ENCODE results near the gene PRKCI. TPM values are rescaled to one million over a fixed set of nuclear protein-coding genes. Genes with fewer than 3 reads are reported as not detected.

The PRKCI gene
- total and polyA plus RNA-seq, 2 donors (not counting 1 experiment from before 2014, with no cell fraction given) = 1.8 to 11.1 TPM

- Histone ChIP-seq H3K4me3 (ENCODE audit: control extremely low read depth in 1 of 5, extremely low read depth in 1 of 5, insufficient read depth in 1 of 5, low read depth in 2 of 5, low read length in 4 of 5) (peak overlapping the region in 1 of 5 experiments; percentile 1), H3K9me3 (ENCODE audit: control extremely low read depth in 1 of 3, control insufficient read depth in 2 of 3, insufficient read depth in 1 of 3, low read length in 2 of 3) (no peaks in the 10 kb centered on the region), H3K79me2 (ENCODE audit: control insufficient read depth, insufficient read depth, low read length) (no peaks in the 10 kb centered on the region), H4K20me1 (ENCODE audit: control insufficient read depth, insufficient read depth, low read length, poor library complexity, severe bottlenecking) (no peaks in the 10 kb centered on the region), H3K4me2 (replicated peaks; ENCODE audit: low read depth, low read length, poor library complexity, severe bottlenecking) (peak overlapping the region; percentile 47), H3K36me3 (replicated peaks in 1 of 2; ENCODE audit: control extremely low read depth in 1 of 2, control insufficient read depth in 1 of 2, extremely low read depth in 1 of 2, insufficient read depth in 2 of 2, low read length in 1 of 2) (no peaks in the 10 kb centered on the region), H3K4me1 (ENCODE audit: control insufficient read depth in 2 of 2, insufficient read depth in 2 of 2, low read length in 2 of 2) (peaks cover 7 to 12% of the 10 kb centered on the region in 2 donors), H3K27me3 (replicated peaks in 1 of 4; ENCODE audit: control extremely low read depth in 1 of 4, control insufficient read depth in 3 of 4, insufficient read depth in 4 of 4, low read length in 3 of 4) (no peaks in the 10 kb centered on the region), H3K9ac (ENCODE audit: low read length) (peak overlapping the region; percentile 9), H2AFZ (ENCODE audit: insufficient read depth, low read depth, low read length, poor library complexity, severe bottlenecking) (peak overlapping the region; percentile 62), H3K27ac (ENCODE audit: low read length in 2 of 2) (no peak overlapping the region)
- TF ChIP-seq CTCF (IDR thresholded peaks at IDR 0.05) (no peak), EZH2 (IDR thresholded peaks at IDR 0.05; ENCODE audit: borderline replicate concordance, insufficient read depth, low read depth, low read length, poor library complexity, severe bottlenecking) (no peak)
- ChIA-PET CTCF (interaction anchor here (0.9 kb wide), 1 partner anchor 11 kb away, joined by 4 read pairs; no protein-coding TSS in a partner anchor), POLR2A (no interaction called here)
- 100% methylated on average over 2 of the region's 5 CpGs for WGBS (ENCODE audit: insufficient coverage)
- Mint-ChIP-seq H3K4me1 (peaks cover 15% of the 10 kb centered on the region), H3K4me3 (peak overlapping the region; percentile 23), H3K9me3 (ENCODE audit: insufficient read depth) (no peaks in the 10 kb centered on the region), H3K27ac (no peak overlapping the region), H3K27me3 (no peaks in the 10 kb centered on the region)
- intact Hi-C loops (cut with micrococcal nuclease) = no loop called here
- ATAC-seq (ENCODE audit: low read depth) (no peak), DNase-seq (peak; percentile 8)
Observed at GRCh38 chr3:170277833-170278580, 55.8 kb downstream of the PRKCI start.

GRCh38 chr3:170278627-170279026, 56.4 kb downstream of the PRKCI start:
- no peak overlapping the region for H3K9ac ChIP-seq (ENCODE audit: low read length)
- WGBS (ENCODE audit: insufficient coverage) = 22% methylated on average over 1 of the region's 1 CpG
- no peak for ATAC-seq (ENCODE audit: low read depth)
- Mint-ChIP-seq H3K4me3 (no peak overlapping the region), H3K27ac (no peak overlapping the region), H3K9me3 (ENCODE audit: insufficient read depth) (no peaks in the 10 kb centered on the region), H3K4me1 (peaks cover 15% of the 10 kb centered on the region), H3K27me3 (no peaks in the 10 kb centered on the region)
- no peaks in the 10 kb centered on the region for H4K20me1 ChIP-seq (ENCODE audit: control insufficient read depth, insufficient read depth, low read length, poor library complexity, severe bottlenecking)
- intact Hi-C loops (cut with micrococcal nuclease) = no loop called here
- H3K27me3 ChIP-seq (replicated peaks in 1 of 4; ENCODE audit: control extremely low read depth in 1 of 4, control insufficient read depth in 3 of 4, insufficient read depth in 4 of 4, low read length in 3 of 4) = no peaks in the 10 kb centered on the region
- DNase-seq = no peak
- H3K36me3 ChIP-seq (replicated peaks in 1 of 2; ENCODE audit: control extremely low read depth in 1 of 2, control insufficient read depth in 1 of 2, extremely low read depth in 1 of 2, insufficient read depth in 2 of 2, low read length in 1 of 2) = no peaks in the 10 kb centered on the region
- H3K4me3 ChIP-seq (ENCODE audit: control extremely low read depth in 1 of 5, extremely low read depth in 1 of 5, insufficient read depth in 1 of 5, low read depth in 2 of 5, low read length in 4 of 5) = no peak overlapping the region
- ChIA-PET CTCF (interaction anchor here (0.9 kb wide), 1 partner anchor 10 kb away, joined by 4 read pairs; no protein-coding TSS in a partner anchor), POLR2A (no interaction called here)
- no peak overlapping the region for H3K27ac ChIP-seq (ENCODE audit: low read length in 2 of 2)
- no peak overlapping the region for H2AFZ ChIP-seq (ENCODE audit: insufficient read depth, low read depth, low read length, poor library complexity, severe bottlenecking)
- H3K4me1 ChIP-seq (ENCODE audit: control insufficient read depth in 2 of 2, insufficient read depth in 2 of 2, low read length in 2 of 2) = peaks cover 7 to 12% of the 10 kb centered on the region in 2 donors
- no peaks in the 10 kb centered on the region for H3K9me3 ChIP-seq (ENCODE audit: control extremely low read depth in 1 of 3, control insufficient read depth in 2 of 3, insufficient read depth in 1 of 3, low read length in 2 of 3)
- TF ChIP-seq CTCF (IDR thresholded peaks at IDR 0.05) (no peak), EZH2 (IDR thresholded peaks at IDR 0.05; ENCODE audit: borderline replicate concordance, insufficient read depth, low read depth, low read length, poor library complexity, severe bottlenecking) (no peak)
- no peak overlapping the region for H3K4me2 ChIP-seq (replicated peaks; ENCODE audit: low read depth, low read length, poor library complexity, severe bottlenecking)
- no peaks in the 10 kb centered on the region for H3K79me2 ChIP-seq (ENCODE audit: control insufficient read depth, insufficient read depth, low read length)
